NOMO-1 treated with DMSO at 0.1 percent for 48 hours (cell line): ENCODE data around the gene ITGB1BP2.
"Not testable (repeated sequence)": the region's sequence is repeated elsewhere in the genome, so short reads cannot be mapped to it uniquely, and the experiment has no call there.

Experiments
- DNase-seq: peaks from one replicate; lab custom pipeline; 2025; ENCODE audit not compliant: unreplicated experiment; lab: John Stamatoyannopoulos, UW

Gene ITGB1BP2

DNA sequence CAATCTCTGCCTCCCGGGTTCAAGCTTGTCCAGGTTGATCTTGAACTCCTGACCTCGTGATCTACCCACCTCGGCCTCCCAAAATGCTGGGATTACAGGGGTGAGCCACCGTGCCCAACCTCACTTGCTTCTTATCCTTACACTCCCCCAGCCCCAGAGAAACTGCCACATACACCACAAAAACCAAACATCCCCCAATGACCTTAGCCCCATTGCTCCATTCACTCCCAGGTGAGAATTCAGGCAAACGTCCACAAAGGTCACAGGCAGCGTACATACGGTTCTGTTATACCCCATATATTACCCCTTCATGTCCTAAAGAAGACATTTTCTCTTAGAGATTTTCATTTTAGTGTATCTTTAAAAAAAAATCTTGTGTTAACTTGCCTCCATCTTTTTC lies 1.1 kb upstream of the ITGB1BP2 start:
- not testable (repeated sequence) for DNase-seq

DNA sequence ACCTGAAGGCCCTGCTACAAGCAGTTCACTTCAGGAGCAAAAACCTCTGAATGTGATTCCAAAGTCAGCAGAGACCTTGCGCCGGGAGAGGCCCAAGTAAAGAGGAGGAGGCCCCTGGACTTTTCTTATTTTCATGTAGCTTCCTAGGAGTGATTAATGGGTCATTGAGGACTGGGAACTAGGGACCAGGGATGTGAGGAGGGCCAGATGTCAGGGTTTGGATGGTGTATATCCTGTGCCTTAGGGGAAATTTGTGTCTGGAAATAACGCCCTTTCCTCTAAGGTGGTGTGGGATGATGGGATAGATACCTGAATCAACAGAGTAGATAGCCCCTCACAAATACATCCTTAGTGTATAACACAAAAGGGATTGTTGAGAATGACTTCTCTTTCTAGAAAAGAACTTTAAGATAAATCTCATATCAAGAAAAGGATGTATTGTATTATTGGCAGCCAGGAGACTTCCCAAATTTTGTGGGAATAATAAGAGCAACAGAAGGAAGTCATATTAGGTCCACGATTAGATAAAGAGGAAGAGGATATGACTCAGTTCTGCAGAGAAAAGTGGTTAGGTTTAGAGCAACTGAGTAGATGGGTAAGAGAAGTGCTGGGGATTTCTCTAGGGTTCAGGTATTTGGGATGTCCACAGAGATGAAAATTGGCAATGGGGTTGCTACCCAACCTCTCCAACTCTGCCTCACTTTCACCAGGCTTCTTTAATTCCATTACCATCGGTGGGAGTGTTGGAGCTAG lies 1.1 kb downstream of the ITGB1BP2 start:
- DNase-seq: peak; percentile 24

DNA sequence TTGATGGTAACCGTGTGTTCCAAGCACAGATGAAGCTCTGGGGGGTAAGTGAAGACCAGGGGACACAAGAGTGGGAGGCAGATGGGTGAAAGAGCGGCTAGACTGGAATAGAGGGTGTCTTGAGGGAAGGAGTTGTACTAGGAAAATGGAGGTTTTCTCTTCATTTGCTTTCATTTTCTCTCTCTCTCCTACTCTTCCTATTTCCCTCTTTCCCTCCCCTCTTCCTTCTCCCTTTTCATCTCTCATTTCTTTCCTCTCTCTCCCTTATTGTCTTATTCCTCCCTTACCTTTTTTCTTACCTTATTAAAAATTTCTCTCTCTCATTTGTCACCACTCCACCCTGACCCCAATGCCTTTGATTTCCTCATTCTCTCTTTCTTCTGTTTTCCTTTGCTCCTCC lies 3.0 kb downstream of the ITGB1BP2 start:
- DNase-seq: no peak

DNA sequence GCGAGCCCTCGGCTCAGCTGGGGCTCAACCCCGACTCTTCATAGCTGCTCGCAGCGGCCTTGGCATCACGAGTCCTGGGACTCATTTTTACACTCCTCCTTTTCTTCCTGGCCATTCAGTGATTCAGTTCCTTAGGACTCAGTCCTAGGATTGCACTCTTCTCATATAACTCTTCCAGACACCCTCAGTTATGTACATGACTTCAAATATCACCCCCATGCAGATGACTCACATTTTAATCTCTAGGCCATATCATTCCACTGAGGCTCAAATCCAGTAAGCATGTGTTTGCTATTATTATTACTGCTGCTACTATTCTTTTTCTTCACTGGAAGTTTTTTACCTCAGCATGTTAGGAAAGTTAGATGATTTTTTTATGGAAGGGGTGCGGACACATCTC lies 14.4 kb downstream of the ITGB1BP2 start:
- DNase-seq: no peak

DNA sequence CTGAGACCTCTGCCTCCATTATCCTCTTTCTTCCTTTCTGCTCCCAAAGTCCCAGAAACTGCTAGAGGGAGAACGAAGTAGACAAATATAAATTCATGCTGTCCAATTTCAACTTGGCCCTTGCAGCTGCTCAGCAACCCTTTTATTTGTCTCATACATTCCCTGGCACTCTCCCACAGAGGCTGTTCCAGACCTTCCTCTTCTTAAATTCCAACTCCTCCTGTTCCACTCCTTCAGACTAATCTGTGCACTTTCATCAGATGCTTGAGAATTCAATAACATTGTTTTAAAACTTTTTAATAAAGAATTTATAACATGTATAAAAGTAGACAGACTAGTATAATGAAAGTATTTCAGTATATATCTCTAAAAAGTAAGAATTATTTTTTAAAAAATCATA lies 15.4 kb downstream of the ITGB1BP2 start:
- not testable (repeated sequence) for DNase-seq

DNA sequence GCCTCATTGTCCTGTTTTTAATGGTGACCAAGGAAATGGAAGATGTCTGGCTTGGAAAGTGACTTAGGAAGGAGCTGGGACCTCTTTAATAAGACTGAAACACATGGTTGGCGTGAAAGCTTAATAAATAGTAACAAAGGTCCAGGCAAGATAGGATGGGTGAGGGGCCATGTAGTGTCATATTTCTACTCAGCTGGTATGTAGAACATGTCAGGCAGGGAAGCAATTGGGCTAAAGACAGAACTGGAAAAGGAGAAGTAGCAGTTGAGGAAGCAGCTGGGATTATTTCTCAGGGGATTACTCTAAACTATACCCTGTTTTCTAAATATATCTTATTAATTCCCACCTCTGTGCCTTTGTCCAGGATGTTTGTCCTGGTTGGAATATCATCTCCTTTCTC lies 18.6 kb downstream of the ITGB1BP2 start:
- peak; percentile 15 for DNase-seq

DNA sequence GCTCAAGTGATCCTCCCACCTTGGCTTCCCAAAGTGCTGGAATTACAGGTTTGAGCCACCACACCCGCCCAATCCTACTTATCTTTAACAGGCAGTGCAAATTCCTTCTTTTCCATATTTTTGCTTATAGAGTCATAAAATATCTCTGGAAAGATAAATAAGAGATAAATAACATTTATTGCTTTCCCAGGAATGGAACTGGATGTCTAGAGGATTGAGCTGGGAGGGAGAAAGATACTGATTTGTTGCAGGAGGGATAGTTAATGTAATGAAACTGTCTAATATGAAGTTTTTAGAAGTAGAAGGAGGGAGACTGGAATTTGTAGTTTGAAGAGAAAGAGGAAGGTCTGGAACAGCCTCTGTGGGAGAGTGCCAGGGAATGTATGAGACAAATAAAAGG lies 20.2 kb downstream of the ITGB1BP2 start:
- DNase-seq: no peak

DNA sequence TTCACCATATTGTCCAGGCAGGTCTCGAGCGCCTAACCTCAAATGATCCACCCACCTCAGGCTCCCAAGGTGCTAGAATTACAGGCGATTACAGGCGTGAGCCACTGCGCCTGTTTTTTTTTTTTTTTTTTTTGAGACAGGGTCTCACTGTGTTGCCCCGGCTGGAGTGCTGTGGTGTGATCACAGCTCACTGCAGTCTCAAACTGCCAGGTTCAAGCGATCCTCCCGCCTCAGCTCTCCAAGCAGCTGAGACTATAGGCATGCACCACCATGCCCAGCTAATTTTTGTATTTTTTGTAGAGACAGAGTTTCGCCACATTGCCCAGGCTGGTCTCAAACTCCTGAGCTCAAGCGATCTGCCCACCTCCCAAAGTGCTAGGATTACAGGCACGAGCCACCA lies 22.9 kb downstream of the ITGB1BP2 start:
- DNase-seq: not testable (repeated sequence)

DNA sequence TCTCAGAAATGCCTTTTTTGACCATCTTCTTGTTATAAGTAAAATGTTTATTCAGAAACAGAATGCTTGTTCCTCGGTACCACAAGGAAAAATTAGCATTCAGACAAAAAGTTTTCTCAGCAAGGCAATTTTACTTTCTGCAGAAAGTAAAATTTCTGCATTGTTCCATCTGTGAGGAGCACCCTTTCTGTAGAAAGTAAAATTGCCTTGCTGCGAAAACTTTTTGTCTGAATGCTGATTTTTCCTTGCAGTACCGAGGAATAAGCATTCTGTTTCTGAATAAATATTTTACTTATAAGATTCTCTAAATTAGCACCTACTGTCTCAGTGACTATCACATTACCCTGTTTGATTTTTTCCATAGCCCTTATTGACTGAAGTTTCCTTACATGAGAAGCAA lies 24.8 kb downstream of the ITGB1BP2 start:
- no peak for DNase-seq

DNA sequence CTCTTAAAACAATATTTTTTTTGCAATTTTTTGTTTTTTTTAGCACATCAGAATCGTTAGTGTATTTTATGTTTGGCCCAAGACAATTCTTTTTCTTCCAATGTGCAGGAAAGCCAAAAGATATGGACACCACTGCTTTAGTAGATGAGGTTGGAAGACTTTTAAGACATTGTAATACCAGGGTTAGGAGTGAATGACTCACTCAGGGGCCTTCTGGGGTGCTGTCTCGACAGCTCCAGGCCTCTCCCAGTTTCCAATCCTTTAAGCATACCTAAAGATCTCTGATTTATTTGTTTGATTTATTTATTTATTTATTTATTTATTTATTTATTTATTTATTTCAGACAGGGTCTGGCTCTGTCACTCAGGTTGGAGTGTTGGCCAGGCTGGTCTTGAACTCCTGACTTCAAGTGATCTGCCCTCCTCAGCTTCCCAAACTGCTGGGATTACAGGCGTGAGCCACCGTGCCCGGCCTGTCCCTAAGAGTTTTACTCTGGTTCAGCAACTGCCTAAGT lies 47.7 kb downstream of the ITGB1BP2 start:
- not testable (repeated sequence) for DNase-seq

DNA sequence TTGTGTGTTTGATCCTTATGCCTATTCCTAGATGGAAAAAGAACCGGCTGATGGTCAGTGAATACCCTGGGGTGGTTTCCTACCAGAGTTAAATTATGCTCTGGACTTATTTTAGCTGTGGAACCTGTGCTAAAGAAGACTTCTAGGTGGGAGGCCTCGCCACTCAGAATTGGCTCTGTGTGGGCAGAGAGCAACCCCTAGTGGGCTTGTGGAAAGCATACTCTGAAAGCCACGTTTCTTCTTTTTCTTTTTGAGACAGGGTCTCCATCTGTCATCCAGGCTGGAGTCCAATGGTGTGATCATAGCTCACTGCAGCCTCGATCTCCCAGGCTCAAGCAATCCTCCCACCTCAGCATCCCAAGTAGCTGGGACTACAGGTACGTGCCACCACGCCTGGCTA lies 48.3 kb downstream of the ITGB1BP2 start:
- DNase-seq: not testable (repeated sequence)

DNA sequence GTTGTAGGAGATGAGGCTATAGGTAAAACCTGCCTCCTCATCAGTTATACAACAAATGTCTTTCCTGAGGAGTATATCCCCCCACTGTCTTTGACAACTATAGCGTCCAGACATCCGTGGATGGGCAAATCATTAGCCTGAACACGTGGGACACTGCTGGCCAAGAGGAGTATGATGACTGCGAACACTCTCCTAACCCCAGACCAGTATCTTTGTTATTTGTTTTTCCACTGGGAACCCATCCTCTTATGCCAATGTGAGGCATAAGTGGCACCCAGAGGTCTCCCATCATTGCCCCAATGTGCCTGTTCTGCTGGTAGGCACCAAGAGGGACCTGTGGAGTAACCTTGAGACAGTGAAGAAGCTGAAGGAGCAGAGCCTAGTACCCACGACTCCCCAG lies 50.9 kb downstream of the ITGB1BP2 start:
- DNase-seq: not testable (repeated sequence)
